ENCODE measurements around the gene PRR20E.
"Not testable (repeated sequence)": the region's sequence is repeated elsewhere in the genome, so short reads cannot be mapped to it uniquely, and the experiment has no call there.

The PRR20E gene

DNA sequence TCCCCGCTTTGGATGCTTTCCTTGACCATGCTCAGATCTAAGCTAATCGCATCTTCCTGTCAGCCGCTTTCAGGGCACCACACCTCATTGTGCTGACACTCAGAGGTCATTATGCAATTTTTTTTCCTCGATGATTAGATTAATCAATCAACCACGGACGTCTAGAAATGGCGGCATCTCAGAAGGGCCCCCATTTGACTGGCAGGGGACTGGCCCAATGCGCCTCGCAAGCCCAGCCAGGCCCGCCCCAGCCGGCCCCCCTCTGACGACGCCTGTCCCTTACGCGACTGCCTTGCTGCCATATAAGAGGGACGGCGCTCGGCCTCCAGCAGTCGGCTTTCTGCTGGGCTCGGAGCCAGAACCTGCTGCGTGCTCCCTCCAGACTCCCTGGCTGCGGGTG, at the start of gene PRR20E:
Gene PRR20E, plus strand, starts transcription at position 301 of the 400 bp plus-strand sequence. CDS start 387 bp downstream, outside the sequence.
- DNase-seq (ENCODE audit: low read depth): not testable (repeated sequence)

DNA sequence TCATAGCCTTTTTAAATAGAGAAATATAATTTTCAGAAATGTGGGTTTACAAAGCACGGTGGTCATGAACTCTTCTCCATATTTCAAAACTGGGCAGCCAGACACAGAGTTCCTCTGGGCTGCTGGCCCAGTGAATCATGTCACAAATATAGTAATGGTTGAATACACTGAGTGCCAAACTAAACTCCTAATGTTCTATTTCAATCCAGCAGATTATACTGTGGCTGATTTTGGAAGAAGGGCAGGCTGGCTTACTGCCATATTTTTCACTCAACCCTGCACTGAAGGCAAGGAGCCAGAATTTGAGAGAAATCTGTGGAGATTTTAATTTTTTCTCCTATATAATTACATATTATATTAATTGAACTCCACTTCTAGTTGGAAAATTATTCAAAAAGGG, 43.3 kb upstream of the PRR20E start:
- DNase-seq (ENCODE audit: low read depth): no peak

DNA sequence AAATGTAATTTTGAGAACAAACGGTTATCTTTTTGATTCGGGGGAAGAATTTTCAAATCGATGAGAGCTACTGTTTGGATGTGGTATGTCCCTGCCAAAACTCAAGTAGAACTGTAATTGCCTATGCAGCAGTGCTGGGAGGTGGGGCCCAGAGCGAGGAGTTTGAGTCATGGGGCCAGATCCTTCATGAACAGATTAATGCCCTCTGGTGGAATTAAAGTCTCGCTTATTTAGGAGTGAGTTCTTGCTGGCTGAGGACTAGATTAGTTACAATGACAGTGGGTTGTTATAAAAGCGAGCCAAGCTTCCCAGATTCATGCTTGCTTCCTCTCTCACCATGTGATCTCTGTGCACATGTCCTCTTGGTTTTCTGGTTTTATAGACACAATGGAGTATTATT, 38.1 kb upstream of the PRR20E start:
- DNase-seq (ENCODE audit: low read depth): no peak

DNA sequence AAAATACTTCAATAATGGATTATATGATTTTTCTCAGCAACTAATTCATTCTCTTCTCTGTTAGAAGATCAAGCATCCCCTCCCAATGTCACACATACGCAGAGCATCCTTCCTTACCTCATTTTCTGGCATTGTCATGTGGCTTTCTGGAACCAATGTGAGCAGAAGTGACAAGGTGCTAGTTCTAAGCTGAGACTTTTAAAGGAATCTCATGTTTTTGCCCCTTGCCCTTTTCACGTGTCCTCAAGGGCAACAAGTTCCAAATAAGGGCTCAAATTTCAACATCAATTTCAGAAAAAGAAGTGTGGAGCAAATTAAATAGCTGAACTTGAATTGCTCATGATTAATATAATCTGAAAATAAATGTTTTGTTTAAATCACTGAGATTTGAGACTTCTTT, 30.9 kb upstream of the PRR20E start:
- DNase-seq (ENCODE audit: low read depth): no peak

DNA sequence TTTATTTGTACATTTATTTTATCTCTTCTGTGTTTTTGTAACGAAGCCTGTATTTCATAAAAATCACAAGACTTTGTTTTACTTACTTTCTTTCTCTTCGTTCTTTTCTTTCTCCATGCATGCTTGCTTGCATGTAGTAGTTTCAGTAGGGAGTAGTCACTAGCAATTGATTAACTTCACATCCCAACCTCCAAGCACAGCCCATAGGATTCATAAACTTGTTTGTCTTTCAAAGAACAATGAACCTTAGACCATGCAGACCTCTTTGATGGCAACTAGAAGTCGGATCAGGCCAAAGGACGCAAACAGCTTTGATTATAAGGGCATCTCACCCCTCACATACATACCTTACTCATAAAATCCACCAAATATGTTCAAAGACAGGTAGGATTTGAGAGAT, 29.4 kb upstream of the PRR20E start:
- DNase-seq (ENCODE audit: low read depth): no peak

DNA sequence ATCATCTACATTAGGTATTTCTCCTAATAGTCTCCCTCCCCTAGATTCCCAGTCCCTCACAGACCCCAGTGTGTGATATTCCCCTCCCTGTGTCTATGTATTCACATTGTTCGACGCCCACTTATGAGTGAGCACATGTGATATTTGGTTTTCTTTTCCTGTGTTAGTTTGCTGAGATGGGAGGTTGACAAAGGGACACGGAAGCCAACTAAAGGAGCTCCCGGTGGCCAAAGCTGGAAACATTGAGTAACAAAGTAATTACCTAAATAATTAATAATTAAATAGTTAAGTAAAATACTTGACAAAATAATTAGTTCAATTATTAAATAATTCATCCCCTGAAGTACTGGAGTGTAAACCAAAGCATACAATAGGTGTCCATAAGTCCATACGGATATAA, 28.0 kb upstream of the PRR20E start:
- DNase-seq (ENCODE audit: low read depth): no peak

DNA sequence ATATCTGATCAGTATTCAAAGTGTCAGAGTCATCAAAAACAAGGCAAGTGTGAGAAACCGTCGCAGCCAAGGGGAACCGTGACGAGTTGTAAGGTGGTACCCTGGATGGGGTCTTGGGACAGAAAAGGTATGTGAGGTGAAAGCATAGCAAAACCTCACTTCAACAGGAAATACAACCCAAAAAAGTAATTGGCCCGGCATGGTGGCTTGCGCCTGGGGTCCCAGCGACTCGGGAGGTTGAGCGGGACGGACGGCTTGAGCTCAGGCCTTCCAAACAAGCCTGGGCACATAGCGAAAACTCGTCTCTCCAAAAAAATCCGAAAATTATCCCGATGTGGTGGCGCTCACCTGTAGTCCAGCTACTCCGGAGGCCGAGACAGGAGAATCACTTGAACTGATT, 27.2 kb upstream of the PRR20E start:
- not testable (repeated sequence) for DNase-seq (ENCODE audit: low read depth)

DNA sequence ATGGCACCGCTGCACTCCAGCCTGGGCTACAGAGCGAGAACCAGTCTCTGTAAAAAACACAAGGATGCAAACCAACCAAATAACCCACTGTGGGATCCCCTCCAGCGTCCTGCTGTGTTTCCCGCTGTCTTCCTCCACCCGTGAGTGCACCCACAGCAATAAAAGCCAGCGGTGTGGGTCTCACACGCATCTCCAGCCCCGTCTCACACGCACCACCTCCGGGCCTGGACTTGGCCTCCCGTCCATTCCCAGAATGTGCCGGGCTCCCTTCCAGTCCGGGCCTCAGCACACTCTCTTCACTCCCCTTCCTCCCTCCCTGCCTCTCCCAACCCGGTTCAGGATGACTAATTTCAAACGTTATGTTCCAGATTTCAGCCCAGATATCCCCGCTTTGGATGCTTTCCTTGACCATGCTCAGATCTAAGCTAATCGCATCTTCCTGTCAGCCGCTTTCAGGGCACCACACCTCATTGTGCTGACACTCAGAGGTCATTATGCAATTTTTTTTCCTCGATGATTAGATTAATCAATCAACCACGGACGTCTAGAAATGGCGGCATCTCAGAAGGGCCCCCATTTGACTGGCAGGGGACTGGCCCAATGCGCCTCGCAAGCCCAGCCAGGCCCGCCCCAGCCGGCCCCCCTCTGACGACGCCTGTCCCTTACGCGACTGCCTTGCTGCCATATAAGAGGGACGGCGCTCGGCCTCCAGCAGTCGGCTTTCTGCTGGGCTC, 26.6 kb upstream of the PRR20E start, which contains the start of gene PRR20A:
Gene PRR20A, plus strand, starts transcription at position 684 of the 734 bp plus-strand sequence. CDS start 387 bp downstream, outside the sequence.
- DNase-seq (ENCODE audit: low read depth): not testable (repeated sequence)

DNA sequence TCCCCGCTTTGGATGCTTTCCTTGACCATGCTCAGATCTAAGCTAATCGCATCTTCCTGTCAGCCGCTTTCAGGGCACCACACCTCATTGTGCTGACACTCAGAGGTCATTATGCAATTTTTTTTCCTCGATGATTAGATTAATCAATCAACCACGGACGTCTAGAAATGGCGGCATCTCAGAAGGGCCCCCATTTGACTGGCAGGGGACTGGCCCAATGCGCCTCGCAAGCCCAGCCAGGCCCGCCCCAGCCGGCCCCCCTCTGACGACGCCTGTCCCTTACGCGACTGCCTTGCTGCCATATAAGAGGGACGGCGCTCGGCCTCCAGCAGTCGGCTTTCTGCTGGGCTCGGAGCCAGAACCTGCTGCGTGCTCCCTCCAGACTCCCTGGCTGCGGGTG, 19.8 kb upstream of the PRR20E start, which contains the start of gene PRR20B:
Gene PRR20B, plus strand, starts transcription at position 301 of the 400 bp plus-strand sequence. CDS start 387 bp downstream, outside the sequence.
- not testable (repeated sequence) for DNase-seq (ENCODE audit: low read depth)

DNA sequence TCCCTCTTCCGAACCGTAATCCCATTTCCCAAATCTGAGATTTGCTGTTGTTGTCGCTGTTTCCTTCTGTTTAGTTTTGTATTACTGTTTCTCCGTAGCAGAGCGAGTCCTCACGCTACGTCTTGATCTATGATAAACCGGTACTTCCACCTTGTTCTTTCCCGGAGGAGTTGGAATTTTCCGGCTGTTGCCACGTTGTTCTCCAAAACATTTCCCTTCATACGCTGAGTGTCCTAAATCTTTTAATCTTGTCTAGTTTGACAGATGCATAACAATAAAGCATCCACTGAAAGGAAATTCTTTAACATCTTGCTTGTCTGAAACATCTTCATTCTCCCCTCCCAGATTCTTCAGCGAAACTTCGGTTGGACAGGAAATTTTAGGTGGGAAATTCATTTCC, 18.9 kb upstream of the PRR20E start:
- not testable (repeated sequence) for DNase-seq (ENCODE audit: low read depth)

DNA sequence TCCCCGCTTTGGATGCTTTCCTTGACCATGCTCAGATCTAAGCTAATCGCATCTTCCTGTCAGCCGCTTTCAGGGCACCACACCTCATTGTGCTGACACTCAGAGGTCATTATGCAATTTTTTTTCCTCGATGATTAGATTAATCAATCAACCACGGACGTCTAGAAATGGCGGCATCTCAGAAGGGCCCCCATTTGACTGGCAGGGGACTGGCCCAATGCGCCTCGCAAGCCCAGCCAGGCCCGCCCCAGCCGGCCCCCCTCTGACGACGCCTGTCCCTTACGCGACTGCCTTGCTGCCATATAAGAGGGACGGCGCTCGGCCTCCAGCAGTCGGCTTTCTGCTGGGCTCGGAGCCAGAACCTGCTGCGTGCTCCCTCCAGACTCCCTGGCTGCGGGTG, 13.2 kb upstream of the PRR20E start, which contains the start of gene PRR20C:
Gene PRR20C, plus strand, starts transcription at position 301 of the 400 bp plus-strand sequence. CDS start 387 bp downstream, outside the sequence.
- DNase-seq (ENCODE audit: low read depth): not testable (repeated sequence)

DNA sequence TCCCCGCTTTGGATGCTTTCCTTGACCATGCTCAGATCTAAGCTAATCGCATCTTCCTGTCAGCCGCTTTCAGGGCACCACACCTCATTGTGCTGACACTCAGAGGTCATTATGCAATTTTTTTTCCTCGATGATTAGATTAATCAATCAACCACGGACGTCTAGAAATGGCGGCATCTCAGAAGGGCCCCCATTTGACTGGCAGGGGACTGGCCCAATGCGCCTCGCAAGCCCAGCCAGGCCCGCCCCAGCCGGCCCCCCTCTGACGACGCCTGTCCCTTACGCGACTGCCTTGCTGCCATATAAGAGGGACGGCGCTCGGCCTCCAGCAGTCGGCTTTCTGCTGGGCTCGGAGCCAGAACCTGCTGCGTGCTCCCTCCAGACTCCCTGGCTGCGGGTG, 6.7 kb upstream of the PRR20E start, which contains the start of gene PRR20D:
Gene PRR20D, plus strand, starts transcription at position 301 of the 400 bp plus-strand sequence. CDS start 387 bp downstream, outside the sequence.
- not testable (repeated sequence) for DNase-seq (ENCODE audit: low read depth)

DNA sequence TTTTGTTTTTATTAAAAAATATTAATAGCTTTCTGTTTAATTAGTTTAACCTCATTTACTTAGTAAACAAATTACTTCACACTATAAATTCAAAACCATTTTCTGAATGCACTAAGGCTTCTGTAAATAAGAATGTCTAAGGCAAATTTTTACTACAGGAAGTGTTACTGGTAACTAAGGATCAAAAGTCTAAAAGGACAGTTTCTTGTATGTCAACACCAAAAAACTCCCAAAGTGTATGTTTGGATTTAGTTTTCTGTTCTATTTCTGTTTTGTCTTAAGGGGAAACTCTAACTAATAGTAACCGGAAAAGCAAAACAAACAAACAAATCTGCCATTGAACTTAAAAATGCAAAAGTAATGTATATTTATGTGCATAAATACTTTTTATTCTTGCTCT, 24.7 kb downstream of the PRR20E start:
- DNase-seq (ENCODE audit: low read depth): no peak

DNA sequence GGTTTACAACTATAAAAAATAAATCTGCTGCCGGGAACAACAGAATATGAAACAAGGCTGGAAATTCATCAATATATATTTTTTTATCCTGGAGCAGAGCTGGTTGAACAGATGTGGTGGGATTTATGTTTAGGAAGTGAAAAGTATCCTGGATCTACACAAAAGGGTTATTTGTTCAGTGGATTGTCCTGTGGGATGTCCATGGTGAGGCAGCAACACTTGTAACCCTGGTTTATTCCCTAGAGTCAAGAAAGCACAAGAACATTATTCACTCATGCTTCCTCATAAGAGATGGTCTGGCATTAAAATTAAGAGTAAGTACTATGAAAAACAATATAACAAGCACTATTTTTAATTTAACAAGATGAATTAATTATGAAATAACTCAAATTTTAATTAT, 46.0 kb downstream of the PRR20E start:
- no peak for DNase-seq (ENCODE audit: low read depth)

Data from CMK (cell line).